WI38 (cell line): ENCODE data around the gene EPHA1.
"Not testable (repeated sequence)": the region's sequence is repeated elsewhere in the genome, so short reads cannot be mapped to it uniquely, and the experiment has no call there.

Experiments used
- H3K4me3 ChIP-seq: 2 replicates; pipeline ENCODE4 v1.5.1; 2011; ENCODE audit warnings: low read depth, mild to moderate bottlenecking, control low read depth, low read length
- CTCF ChIP-seq: IDR thresholded peaks from 2 replicates; pipeline ENCODE4 v1.5.1; 2012; ENCODE audit warnings: low read depth, mild to moderate bottlenecking, control low read depth, low read length

The EPHA1 gene

GRCh38 chr7:143394777-143395176 lies 13.9 kb downstream of the EPHA1 start:
- TF ChIP-seq CTCF, result no peak
- no peak overlapping the region for H3K4me3 ChIP-seq

- H3K4me3 ChIP-seq, result no peak overlapping the region
- TF ChIP-seq CTCF, result no peak
These were observed 14.6 kb downstream of the EPHA1 start for GRCh38 chr7:143394068-143394467.

- no peak overlapping the region for H3K4me3 ChIP-seq
- TF ChIP-seq CTCF, result no peak
These were observed 15.2 kb downstream of the EPHA1 start for GRCh38 chr7:143393267-143394041.

- H3K4me3 ChIP-seq, result no peak overlapping the region
- no peak for TF ChIP-seq CTCF
These were observed 15.8 kb downstream of the EPHA1 start for GRCh38 chr7:143392875-143393266.

GRCh38 chr7:143392427-143392826 lies 16.2 kb downstream of the EPHA1 start:
- H3K4me3 ChIP-seq, result not testable (repeated sequence)

- no peak overlapping the region for H3K4me3 ChIP-seq
- no peak for TF ChIP-seq CTCF
These were observed 16.9 kb downstream of the EPHA1 start for GRCh38 chr7:143391462-143392404.

- no peak overlapping the region for H3K4me3 ChIP-seq
- no peak for TF ChIP-seq CTCF
These were observed 17.8 kb downstream of the EPHA1 start for GRCh38 chr7:143390773-143391317.
